Measurements from ENCODE around the gene ADGRF1. TPM values are rescaled to one million over a fixed set of nuclear protein-coding genes. Genes with fewer than 3 reads are reported as not detected.

ADGRF1 gene
- total RNA-seq, 4 donors from 2014 or later: not detected

- no peak for TF ChIP-seq CTCF (IDR thresholded peaks at IDR 0.05; ENCODE audit: low read depth)
Measured at GRCh38 chr6:47071681-47072080, 29.5 kb upstream of the ADGRF1 start.

GRCh38 chr6:47070461-47070860 lies 28.3 kb upstream of the ADGRF1 start:
- TF ChIP-seq CTCF (IDR thresholded peaks at IDR 0.05; ENCODE audit: low read depth): no peak

- no peak for TF ChIP-seq CTCF (IDR thresholded peaks at IDR 0.05; ENCODE audit: low read depth)
Measured at GRCh38 chr6:47069156-47069555, 27.0 kb upstream of the ADGRF1 start.

GRCh38 chr6:47066418-47066817 lies 24.3 kb upstream of the ADGRF1 start:
- no peak for TF ChIP-seq CTCF (IDR thresholded peaks at IDR 0.05; ENCODE audit: low read depth)

- no peak for TF ChIP-seq CTCF (IDR thresholded peaks at IDR 0.05; ENCODE audit: low read depth)
Measured at GRCh38 chr6:47064274-47064673, 22.1 kb upstream of the ADGRF1 start.

- no peak for TF ChIP-seq CTCF (IDR thresholded peaks at IDR 0.05; ENCODE audit: low read depth)
Measured at GRCh38 chr6:47062346-47062745, 20.2 kb upstream of the ADGRF1 start.

GRCh38 chr6:47061309-47062300 lies 19.5 kb upstream of the ADGRF1 start:
- no peak for TF ChIP-seq CTCF (IDR thresholded peaks at IDR 0.05; ENCODE audit: low read depth)

Measured in subcutaneous adipose tissue (tissue), 4 donors.